ENCODE data around the gene BPIFA2. TPM values are rescaled to one million over a fixed set of nuclear protein-coding genes. Genes with fewer than 3 reads are reported as not detected.

The BPIFA2 gene
- total RNA-seq, 1 experiment from 2014 or later = not detected

- ATAC-seq = no peak
- H3K4me2 ChIP-seq (ENCODE audit: low read length) = no peak overlapping the region
- no TSS peak for BruUV-seq (replicated peaks)
Measured at GRCh38 chr20:33203444-33203843, 35.5 kb downstream of the BPIFA2 start.

More at GRCh38 chr20:33203444-33203843, 35.5 kb downstream of the BPIFA2 start:
- ChIA-PET CTCF (no interaction called here), POLR2A (no interaction called here), RAD21 (ENCODE audit: low non-redundant PET in 1 of 2, low total read pairs in 2 of 2, uncharacterized antibody in 2 of 2, unreplicated experiment in 2 of 2) (no interaction called here)
- DNase-seq (ENCODE audit: low read depth, low spot score) = no peak
- Histone ChIP-seq H2AFZ (ENCODE audit: low read depth, low read length, poor library complexity, severe bottlenecking) (no peak overlapping the region), H3K9me2 (ENCODE audit: insufficient read depth) (no peaks in the 10 kb centered on the region), H3K9me3 (ENCODE audit: control insufficient read depth in 1 of 2, insufficient read depth in 1 of 2, low read depth in 1 of 2, low read length in 2 of 2) (no peaks in the 10 kb centered on the region), H3K27ac (ENCODE audit: low read depth, low read length) (no peak overlapping the region), H3K36me3 (ENCODE audit: control insufficient read depth in 1 of 2, insufficient read depth in 2 of 2, low read length in 2 of 2) (no peaks in the 10 kb centered on the region), H3K4me1 (ENCODE audit: control insufficient read depth in 1 of 2, insufficient read depth in 2 of 2, low read length in 2 of 2) (no peaks in the 10 kb centered on the region), H3K27me3 (ENCODE audit: insufficient read depth, low read length) (peaks cover 92% of the 10 kb centered on the region), H3K79me2 (ENCODE audit: insufficient read depth, low read length) (no peaks in the 10 kb centered on the region), H3K4me3 (replicated peaks in 1 of 2; ENCODE audit: low read depth in 1 of 2, low read length in 2 of 2) (no peak overlapping the region), H3K9ac (ENCODE audit: low read length) (no peak overlapping the region), H4K20me1 (ENCODE audit: insufficient read depth) (no peaks in the 10 kb centered on the region)
- intact Hi-C loops (cut with micrococcal nuclease) = no loop called here
- TF ChIP-seq ATF3 (IDR thresholded peaks at IDR 0.05) (no peak), ELF1 (IDR thresholded peaks at IDR 0.05; ENCODE audit: borderline replicate concordance, low read depth) (no peak), REST (IDR thresholded peaks at IDR 0.05; ENCODE audit: low read depth) (no peak), CEBPB (IDR thresholded peaks at IDR 0.05; ENCODE audit: low read depth) (no peak), EZH2phosphoT487 (IDR thresholded peaks at IDR 0.05; ENCODE audit: borderline replicate concordance) (no peak), TCF7L2 (IDR thresholded peaks at IDR 0.05; ENCODE audit: borderline replicate concordance, extremely low read depth, insufficient read depth, insufficient read length) (no peak), YY1 (IDR thresholded peaks at IDR 0.05; ENCODE audit: extremely low read depth, insufficient replicate concordance, low read depth, low read length) (no peak), MAX (IDR thresholded peaks at IDR 0.05) (no peak), SIN3A (IDR thresholded peaks at IDR 0.05; ENCODE audit: low read depth) (no peak), CBX3 (IDR thresholded peaks at IDR 0.05; ENCODE audit: low read depth) (no peak), POLR2AphosphoS5 (IDR thresholded peaks at IDR 0.05; ENCODE audit: low read depth, low read length) (no peak), EZH2 (IDR thresholded peaks at IDR 0.05) (no peak), POLR2A (IDR thresholded peaks at IDR 0.05; ENCODE audit: borderline replicate concordance, extremely low read depth, insufficient read depth, insufficient read length) (no peak), JUND (IDR thresholded peaks at IDR 0.05) (no peak), SRF (IDR thresholded peaks at IDR 0.05; ENCODE audit: low read depth) (no peak), FOSL1 (IDR thresholded peaks at IDR 0.05; ENCODE audit: low read depth) (no peak), SP1 (IDR thresholded peaks at IDR 0.05; ENCODE audit: low read depth) (no peak), ZFX (IDR thresholded peaks at IDR 0.05) (no peak), RAD21 (IDR thresholded peaks at IDR 0.05; ENCODE audit: low read depth) (no peak), ZBTB33 (IDR thresholded peaks at IDR 0.05; ENCODE audit: extremely low read depth, insufficient replicate concordance, low read length) (no peak)
